COLO829 (cell line): ENCODE measurements around the gene SARNP.
"Not testable (repeated sequence)": the region's sequence is repeated elsewhere in the genome, so short reads cannot be mapped to it uniquely, and the experiment has no call there.

Source experiments
- DNase-seq: peaks from one replicate; pipeline ENCODE4 v3.0.0; 2012; ENCODE audit warnings: low spot score

The SARNP gene

GRCh38 chr12:55817345-55818139 lies at the start of gene SARNP, which contains the start of gene ORMDL2:
SARNP (minus strand) TSS chr12:55817724; CDS start chr12:55817701, 23 bp downstream.
ORMDL2 (plus strand) TSS chr12:55818041; CDS start chr12:55819000, 959 bp downstream.
- DNase-seq, result peak; percentile 99

DNA sequence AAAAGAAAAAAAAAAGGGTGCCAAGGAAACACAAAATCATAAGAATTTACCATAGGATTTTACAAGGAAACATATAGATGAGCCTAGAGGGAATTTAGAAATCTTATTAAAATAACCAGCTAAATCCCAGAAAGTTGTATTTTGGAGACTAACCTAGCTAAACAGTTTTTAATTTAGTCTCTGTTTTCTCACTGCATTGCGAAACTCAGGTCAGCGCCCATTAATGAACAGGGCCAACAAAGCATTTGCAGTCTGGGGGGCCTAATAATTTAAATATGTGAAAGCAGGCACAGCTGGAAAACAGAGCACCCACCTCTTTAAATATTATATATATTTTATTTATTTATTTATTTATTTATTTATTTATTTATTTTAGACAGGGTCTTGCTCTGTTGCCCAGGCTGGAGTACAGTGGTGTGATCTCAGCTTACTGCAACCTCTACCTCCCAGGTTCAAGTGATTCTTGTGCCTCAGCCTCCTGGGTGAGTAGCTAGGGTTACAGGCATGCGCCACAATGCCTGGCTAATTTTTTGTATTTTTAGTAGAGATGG lies 49.0 kb upstream of the SARNP start:
- DNase-seq, result not testable (repeated sequence)

DNA sequence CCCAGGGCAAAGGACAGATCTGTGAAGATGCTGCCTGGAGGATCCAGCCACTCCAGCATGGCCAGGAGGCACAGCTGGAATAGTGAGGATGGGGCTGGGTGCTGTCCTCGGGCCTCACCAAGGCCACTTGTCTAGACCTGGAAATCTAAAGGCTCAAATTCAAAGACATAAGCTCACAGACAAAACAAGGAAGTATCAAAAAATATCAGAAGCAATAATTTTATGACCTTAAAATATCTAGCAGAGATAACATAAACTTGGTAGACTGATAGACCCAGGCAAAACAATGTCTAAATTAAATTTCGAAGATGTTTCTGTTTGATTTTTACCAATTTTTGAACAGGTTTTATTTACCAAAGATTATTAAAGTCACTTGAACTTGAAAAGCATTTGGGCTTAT lies 47.8 kb upstream of the SARNP start:
- DNase-seq, result no peak

DNA sequence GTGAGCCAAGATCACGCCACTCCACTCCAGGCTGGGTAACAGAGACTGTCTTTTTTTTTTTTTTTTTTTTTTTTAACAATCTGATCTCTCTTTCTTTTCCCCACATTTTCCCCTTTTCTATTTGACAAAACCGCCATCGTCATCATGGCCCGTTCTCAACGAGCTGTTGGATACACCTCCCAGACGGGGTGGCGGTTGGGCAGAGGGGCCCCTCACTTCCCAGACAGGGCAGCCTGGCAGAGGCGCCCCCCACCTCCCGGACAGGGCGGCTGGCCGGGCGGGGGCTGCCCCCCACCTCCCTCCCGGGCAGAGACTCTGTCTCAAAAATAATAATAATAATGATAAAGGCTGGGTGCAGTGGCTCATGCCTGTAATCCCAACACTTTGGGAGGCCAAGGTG lies 45.4 kb upstream of the SARNP start:
- DNase-seq, result not testable (repeated sequence)

DNA sequence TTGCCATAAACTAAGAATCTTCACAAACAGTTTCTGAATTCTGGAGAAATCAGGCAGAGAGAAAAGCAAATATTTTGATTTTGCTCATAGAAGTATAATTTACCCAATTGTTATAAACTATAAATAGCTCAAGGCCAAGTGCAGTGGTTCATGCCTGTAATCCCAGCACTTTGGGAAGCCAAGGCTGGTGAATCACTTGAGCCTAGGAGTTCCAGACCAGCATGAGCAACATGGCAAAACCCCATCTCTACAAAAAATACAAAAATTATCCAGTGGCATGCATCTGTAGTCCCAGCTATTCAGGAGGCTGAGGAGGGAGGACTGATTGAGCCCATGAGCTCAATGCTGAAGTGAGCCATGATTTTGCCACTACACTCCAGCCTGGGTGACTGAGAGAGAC lies 44.8 kb upstream of the SARNP start:
- DNase-seq, result no peak

DNA sequence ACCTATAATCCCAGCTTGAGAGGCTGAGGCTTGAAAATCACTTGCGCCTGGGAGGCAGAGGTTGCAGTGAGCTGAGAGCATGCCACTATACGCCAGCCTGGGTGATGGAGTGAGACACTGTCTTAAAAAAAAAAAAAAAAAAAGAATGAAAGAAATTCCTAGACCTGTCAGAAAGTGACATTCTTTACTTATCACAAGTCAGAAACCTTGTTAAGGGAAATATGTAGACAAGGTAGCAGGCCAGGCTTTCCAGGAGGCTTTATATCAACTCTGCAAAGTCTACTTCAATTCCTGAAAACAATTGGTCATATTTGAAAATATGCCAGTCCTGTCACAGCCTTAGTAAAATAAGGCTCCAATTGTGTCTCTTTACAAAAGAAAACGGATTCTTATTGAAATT lies 44.3 kb upstream of the SARNP start:
- no peak for DNase-seq

DNA sequence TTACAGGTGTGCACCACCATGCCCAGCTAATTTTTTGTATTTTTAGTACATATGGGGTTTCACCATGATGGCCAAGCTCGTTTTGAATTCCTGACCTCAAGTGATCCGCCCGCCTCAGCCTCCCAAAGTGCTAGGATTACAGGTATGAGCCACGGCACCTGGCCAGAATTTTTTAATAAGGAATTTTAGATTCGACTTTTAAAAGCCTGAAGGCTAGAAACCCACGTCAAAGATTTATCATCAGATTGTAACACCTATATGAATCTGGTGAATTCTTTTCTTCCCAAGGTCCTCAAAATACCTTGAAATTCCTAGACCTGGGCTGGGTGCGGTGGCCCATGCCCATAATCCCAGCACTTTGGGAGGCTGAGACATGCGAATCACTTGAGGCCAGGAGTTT lies 43.9 kb upstream of the SARNP start:
- DNase-seq, result no peak

GRCh38 chr12:55852740-55853139 lies 35.2 kb upstream of the SARNP start:
- DNase-seq, result no peak

- no peak for DNase-seq
Measured at GRCh38 chr12:55850893-55851292, 33.4 kb upstream of the SARNP start.

GRCh38 chr12:55850401-55850800 lies 32.9 kb upstream of the SARNP start:
- no peak for DNase-seq

DNA sequence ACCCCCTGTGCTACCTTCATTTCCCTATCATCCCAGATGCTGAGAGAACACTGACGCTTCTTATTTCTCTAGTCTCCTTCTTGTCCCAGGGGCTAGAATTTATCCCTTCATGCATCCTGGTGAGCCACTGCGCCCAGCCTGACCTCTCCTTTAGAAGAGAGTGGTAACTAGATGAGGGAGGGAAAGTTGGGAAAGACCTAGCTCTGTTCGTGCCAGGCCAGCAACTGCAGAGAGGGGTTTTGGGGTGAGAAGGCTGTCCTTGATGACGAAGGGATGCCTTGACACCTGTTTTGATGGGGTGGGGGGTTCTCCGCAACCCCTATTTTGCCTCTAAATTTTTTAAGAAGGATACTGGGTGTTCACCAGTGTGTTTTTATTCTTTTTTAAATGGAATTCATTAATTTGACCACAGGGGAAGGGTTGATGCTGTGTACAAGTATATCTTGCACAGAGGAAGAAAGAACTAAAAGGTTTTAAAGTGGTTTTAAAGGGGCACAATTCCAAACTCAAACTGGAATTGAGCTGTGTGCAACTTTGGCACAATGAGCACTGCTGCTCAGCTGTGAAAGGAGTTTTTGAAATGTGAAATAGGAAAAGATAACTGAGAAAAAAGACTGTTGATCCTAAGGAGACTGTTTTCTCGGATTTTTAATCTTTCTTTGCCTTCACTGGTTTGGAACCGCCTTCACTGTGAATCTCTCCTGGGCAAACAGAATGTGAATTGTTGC lies 32.3 kb upstream of the SARNP start:
- no peak for DNase-seq

DNA sequence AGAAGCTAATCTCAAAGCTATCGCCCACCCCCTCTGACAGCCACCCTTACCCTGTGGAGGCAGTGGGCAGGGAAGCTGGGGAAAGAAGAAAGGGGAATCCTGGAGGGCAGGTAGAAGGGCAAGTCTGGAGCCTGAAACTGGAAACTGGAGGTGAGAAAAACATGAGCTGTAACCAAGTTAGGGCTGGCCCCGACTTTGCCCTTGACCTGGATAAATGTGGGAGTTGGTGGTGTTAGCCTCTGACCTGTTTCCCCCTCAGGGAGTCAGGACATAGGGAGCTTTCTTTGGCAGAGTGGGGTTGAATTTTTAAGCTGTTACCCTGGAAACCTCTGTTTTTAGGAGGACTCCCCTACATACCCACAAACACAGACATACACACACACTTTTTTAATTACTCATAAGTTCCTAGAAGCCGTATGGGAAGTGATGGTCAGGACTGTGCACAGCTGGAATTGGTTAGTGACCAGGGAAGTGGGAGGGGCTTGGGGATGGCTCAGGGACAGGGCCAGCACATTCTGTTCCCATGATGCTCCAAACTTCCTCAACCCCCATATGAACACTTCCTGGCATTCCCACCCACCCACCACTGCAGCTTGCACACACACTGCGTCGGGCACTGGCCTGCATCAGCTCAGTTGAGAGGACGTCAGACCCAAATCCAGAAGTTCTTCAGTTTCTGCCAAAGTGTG lies 30.2 kb upstream of the SARNP start:
- DNase-seq, result no peak

GRCh38 chr12:55847033-55847432 lies 29.5 kb upstream of the SARNP start:
- DNase-seq, result no peak

DNA sequence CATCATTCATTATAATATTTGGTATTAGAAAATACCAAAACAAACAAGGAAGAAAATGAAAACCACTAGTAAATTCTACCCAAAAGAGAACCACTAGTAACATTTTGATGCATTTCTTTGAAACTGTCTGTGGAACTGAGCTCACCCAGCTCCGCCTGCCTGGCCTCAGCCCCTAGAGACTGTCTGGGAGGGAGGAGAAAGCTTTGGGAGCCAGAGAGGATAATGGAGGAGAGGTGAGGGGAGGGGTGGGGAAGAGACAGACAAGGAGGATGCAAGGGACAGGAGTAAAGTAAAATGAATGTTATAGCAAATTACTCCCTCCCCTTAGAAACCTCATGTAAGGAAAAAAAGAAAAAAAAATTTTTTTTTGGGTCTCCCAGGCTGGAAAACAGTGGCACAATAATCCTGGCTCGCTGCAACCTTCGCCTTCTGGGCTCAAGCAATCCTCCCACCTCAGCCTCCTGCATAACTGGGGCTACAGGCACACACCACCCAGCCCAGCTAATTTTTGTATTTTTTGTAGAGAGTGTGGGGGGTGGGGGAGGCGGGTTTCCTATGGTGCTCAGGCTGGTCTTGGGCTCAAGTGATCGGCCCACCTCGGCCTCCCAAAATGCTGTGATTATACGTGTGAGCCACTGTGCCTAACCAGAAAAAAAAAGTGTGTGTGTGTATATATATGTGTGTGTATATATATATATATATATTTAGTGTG lies 28.4 kb upstream of the SARNP start:
- DNase-seq, result no peak

DNA sequence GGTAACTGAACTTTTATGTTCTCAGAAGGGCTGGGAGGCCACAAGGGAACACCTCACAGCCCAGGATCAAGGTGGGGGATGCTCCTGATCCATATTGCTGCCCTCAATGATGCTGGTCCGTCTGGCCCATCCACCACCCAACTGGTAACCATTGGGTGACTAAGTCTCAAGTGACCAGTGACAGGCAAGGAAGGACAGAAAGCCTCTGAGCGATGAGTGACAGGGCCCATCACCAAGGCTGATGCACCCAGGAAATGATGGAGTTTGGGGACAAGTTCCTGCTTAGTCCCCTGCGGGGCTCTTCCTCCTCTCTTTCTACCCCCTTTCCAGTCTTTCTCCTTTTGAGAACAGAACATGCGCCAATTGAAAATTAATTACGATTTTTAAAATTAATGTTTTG lies 27.8 kb upstream of the SARNP start:
- DNase-seq, result no peak

- no peak for DNase-seq
Measured at GRCh38 chr12:55844961-55845360, 27.4 kb upstream of the SARNP start.

GRCh38 chr12:55843431-55843830 lies 25.9 kb upstream of the SARNP start:
- DNase-seq, result no peak

DNA sequence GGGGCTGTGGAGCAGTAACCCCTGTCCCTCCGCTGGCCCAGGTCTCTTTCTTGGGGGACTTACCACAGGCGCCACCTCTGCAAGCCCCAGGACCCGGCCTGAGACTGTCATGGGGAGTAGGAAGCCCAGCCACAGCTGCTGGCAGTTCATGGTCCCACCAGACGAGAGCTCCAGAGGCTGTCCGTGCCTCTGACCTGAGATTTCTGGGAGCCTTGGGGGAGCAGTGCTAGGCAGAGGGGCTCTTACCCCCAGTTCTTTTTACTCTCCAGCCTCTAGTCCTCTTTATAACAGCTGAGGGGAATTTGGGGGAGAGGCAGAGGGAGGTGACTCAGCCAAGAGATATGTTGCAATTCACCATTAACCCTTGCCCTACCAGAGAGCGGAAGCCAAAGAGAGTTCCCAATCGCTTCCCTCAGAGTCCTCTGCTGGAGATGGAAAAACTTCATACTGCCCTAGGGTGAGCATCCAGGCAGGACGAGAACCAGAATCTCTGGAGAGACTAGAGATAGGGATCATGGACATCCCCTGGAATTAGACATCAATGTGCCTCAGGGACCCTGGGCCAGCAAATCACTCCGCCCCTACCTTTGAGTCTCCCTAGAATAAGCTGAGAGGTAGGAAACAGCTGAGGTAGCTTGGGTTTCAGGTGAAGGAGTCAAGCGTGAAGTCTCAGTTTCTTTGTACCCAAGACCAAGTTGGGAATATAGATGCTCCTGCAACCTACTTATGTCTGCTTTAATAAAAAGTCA lies 25.3 kb upstream of the SARNP start, which contains the start of gene MMP19:
TSS of gene MMP19 (minus strand) at position 256 of the 749 bp plus-strand sequence. CDS start at position 150, 106 bp downstream.
- no peak for DNase-seq

DNA sequence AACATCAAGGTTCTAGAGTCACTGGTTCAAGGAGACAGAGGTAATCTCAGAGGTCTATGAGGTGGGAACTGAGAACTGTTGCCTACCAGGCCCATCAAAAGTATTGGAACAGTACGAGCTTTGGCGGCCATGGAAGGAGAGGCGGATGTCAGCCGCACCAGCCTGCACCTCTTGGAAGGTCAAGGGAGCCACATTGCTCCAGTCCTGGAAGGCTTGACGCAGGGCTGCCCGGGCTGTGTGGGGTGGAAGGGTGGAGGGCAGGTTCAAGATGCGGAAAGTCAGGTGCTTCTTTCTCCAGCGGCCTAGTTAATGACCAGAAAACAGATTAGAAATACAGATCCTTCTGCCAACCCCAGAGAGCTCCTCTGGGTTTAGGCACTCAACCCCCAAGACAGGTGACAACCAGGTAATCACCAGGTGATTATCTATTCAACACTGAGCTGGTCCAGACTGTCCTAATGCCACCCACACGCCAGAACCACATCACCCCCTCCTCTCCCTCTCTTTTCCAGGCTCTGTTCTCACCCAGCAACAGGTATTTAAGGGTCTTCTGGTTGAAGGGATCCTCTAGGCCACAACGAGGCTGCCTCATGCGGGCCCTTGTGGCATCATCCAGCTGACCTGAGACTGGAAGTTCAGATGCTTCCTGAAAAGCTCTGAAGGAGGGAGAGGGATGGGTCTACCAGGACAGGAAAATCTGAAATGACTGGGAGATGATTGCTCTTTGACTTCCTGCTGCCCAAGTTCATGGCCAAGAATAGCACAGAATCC lies 23.2 kb upstream of the SARNP start:
- no peak for DNase-seq
